ENCODE data around the gene SDHA.
"Not testable (repeated sequence)": the region's sequence is repeated elsewhere in the genome, so short reads cannot be mapped to it uniquely, and the experiment has no call there.

Gene SDHA

GRCh38 chr5:198516-199196 is 19.5 kb upstream of the SDHA start:
- no peak for DNase-seq (ENCODE audit: low read depth)

GRCh38 chr5:199197-199949 is 18.7 kb upstream of the SDHA start:
- no peak for DNase-seq (ENCODE audit: low read depth)

GRCh38 chr5:199950-200645 is 18.0 kb upstream of the SDHA start:
- DNase-seq (ENCODE audit: low read depth): no peak

- no peak for DNase-seq (ENCODE audit: low read depth)
Observed at GRCh38 chr5:200985-201384, 17.1 kb upstream of the SDHA start.

DNA sequence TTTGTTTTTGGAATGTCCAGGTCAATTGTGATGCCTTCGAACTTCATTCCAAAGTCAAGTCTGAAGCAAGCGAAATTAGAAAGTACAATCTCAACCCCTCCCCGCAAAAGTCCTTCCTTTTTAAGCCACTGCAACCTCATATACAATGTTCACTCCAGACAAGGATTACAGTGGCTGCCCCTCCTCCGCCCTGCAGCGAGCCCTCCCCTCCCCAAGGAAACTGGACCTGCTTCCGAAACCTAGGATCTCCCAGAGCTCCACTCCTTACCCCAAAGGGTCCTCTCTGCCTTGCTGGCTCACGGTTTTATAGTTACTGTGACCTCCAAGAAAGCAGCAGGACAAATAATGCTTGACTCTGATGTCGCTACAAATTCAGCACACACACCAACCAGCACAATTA is 16.4 kb upstream of the SDHA start:
- DNase-seq (ENCODE audit: low read depth): no peak

GRCh38 chr5:203246-203930 is 14.7 kb upstream of the SDHA start:
- DNase-seq (ENCODE audit: low read depth): no peak

GRCh38 chr5:204001-204400 is 14.1 kb upstream of the SDHA start:
- DNase-seq (ENCODE audit: low read depth): no peak

DNA sequence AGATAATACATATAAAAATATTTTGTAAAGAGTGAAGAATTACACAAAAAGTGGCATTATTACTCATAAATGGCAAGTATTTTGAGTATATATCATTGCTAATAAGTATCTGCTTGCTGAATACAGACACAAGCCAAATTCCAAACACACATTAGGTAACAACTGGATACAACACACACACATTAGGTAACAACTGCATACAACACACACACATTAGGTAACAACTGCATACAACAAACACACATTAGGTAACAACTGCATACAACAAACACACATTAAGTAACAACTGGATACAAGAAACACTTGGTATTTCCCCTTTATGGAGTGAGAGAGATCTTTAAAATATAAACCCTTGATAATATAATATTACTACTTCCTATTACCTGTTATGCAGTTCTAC is 13.7 kb upstream of the SDHA start:
- DNase-seq (ENCODE audit: low read depth): no peak

GRCh38 chr5:204966-205670 is 13.0 kb upstream of the SDHA start:
- no peak for DNase-seq (ENCODE audit: low read depth)

GRCh38 chr5:206406-206805 is 11.7 kb upstream of the SDHA start:
- DNase-seq (ENCODE audit: low read depth): no peak

- no peak for DNase-seq (ENCODE audit: low read depth)
Observed at GRCh38 chr5:206927-207536, 11.1 kb upstream of the SDHA start.

DNA sequence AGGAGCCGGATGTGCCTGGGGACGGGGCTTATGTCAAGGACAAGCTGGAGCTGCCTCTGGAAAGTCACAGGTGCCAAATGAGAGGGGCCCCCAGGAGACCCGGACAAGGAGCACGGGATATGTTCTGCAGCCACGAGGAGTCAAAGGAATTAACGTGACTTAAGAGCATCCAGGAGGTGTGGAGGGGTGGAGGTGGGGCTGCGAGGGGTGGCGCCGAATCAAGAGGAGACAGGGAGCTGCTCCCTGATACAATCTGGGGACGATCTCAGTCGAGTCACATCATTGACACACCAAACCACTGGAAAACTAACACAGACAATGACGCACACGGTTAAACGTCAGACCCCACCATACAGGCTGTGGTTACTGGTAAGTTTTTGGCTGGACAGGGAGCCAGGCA is 10.5 kb upstream of the SDHA start:
- no peak for DNase-seq (ENCODE audit: low read depth)

GRCh38 chr5:208449-209114 is 9.5 kb upstream of the SDHA start:
- no peak for DNase-seq (ENCODE audit: low read depth)

GRCh38 chr5:213803-214395 is 4.2 kb upstream of the SDHA start:
- DNase-seq (ENCODE audit: low read depth): no peak

GRCh38 chr5:215256-215655 is 2.9 kb upstream of the SDHA start:
- DNase-seq (ENCODE audit: low read depth): not testable (repeated sequence)

- not testable (repeated sequence) for DNase-seq (ENCODE audit: low read depth)
Observed at GRCh38 chr5:216076-216475, 2.0 kb upstream of the SDHA start.

- no peak for DNase-seq (ENCODE audit: low read depth)
Observed at GRCh38 chr5:218457-219291, 554 bp downstream of the SDHA start.

GRCh38 chr5:219460-219863 is 1.3 kb downstream of the SDHA start:
- DNase-seq (ENCODE audit: low read depth): no peak

DNA sequence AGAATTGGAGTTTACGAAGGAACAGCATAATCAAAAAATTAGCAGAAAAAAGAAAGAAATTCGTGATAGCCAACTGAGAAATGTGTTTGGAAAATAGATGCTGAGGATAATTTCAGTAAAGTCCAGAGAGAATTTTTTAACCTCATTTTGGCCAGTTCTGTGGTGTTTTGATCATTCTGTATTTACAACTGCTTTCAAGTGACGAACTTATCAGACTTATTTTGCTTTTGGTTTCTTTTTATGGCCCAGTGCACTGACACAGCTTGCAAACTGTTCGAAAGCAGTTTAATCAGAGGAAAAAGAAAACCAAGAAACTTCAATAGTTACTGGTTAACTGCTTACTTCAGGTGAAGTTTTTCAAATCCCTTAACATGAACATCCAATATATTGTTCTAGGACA is 1.9 kb downstream of the SDHA start:
- no peak for DNase-seq (ENCODE audit: low read depth)

All from stimulated activated CD8-positive, alpha-beta memory T cell treated with anti-CD3 and anti-CD28 coated beads, Interleukin-7, amount 100 ng/mL, for 24 hours (primary cell).